ENCODE data around the gene FBLN2.
"Not testable (repeated sequence)": the region's sequence is repeated elsewhere in the genome, so short reads cannot be mapped to it uniquely, and the experiment has no call there.

Gene FBLN2

GRCh38 chr3:13550791-13551360 lies 2.0 kb downstream of the FBLN2 start:
- DNase-seq, result no peak

DNA sequence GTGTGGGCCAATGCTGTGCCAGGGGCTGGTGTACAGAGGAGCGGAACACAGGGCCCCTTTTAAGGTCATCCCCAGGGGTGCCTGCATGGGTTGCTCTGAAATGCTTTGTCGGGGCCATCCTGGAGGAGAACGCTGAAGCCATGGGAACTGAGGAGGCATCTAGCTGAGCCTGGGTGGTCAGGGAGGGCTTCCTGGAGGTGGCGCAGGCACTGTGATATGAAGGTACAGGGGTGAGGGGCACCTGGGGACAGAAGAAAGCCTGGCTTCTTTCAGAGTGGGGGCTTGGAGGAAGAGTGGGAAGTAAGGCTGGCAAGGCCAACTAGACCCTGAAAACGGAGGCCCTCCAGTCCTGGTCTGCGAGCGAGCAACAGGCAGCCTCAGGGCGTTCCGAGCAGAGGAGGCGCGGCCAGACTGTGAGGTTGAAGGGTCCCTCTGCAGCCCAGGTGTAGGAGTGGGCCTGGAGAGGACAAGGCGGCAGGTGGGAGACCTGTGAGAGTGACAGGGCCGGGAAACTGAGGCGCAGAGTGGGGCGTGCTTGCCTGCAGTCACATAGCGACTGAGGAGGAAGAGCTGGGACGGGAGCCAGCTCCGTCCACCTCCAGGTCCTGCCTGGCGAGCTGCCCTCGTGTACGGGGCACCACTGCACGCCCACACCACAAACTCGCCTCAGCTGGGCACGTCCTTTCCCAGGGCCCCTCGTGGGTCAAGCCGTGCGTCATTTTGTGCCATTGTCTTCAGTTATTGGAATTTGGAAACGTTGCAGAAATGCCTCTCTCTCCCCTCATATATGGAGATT lies 4.1 kb downstream of the FBLN2 start:
- DNase-seq, result no peak

DNA sequence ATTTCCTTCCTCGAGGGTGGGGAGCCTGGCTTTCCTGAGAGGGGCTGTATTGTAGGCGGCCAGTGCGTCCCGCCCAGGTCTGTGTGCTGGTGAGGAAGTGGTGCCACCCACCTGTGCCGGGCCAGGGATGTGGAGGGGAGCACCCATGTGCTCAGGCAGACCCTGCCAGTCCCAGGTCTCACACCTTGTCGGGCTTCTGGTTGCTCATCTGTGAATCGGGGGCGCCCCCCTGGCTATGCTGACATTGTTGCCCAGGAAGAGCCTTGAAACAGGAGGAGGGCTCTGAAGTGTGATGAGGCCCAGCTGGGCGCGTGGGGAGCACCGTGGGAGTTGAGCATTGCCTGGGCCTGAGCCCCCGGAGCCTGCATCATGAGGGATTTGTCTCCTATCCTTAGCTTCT lies 4.8 kb downstream of the FBLN2 start:
- no peak for DNase-seq

GRCh38 chr3:13555753-13556152 lies 6.8 kb downstream of the FBLN2 start:
- DNase-seq, result no peak

DNA sequence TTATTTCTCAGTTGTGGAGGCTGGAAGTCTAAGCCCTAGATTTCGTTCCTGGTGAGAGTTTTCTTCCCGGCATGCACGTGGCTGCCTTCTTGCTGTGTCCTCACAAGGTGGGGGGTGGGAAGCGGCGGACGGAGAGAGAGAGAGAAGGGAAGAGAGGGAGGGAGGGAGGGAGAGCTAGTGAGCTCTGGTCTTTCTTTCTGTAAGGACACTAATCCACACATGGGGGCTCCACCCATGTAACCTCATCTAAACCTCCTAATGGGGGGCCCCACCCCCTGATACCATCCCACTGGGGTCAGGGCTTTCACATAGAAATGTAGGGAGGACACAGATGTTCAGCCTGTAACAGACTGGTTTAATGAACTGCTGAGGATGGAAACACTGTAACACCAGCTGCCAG lies 7.3 kb downstream of the FBLN2 start:
- no peak for DNase-seq

GRCh38 chr3:13556917-13557316 lies 8.0 kb downstream of the FBLN2 start:
- no peak for DNase-seq

DNA sequence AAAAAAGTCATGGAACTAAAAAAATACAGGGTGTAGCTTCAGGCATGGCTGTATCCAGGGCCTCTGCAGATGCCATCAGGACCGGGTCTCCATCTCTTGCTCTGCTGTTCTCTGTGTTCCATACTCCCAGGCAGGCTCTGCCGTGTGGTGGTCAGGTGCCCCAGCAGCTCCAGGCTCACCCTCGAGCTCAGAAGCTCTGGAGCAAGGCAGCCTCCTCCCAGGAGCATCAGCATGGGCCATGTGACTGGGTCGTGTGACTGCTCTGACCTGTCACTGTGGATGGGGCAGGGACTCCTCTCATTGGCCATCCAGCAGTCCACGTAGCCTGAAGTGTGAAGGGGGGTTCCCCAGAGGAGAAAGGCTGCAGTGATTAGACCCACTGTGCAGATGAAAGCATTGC lies 8.5 kb downstream of the FBLN2 start:
- no peak for DNase-seq

DNA sequence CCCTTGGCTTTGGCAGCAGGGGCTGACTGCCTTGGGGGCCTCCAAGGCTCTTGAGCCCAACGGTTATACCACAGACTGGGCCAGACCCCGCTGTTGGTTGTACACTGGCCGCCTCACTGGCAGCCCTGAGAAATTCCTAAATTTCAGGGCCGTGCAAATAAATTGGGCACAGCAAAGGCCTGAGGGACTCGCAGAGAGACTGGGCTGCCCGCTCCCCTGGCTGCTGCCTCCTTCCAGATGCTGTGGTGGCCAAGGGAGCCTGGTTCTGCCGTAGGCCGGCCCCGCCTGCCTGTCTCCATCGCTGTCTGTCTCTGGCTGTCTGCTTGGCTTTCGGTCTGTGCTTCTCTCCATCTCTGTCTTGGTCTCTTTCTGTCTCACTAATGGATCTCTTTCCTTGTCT lies 9.0 kb downstream of the FBLN2 start:
- no peak for DNase-seq

GRCh38 chr3:13558651-13559050 lies 9.7 kb downstream of the FBLN2 start:
- no peak for DNase-seq

- DNase-seq, result no peak
Observed at GRCh38 chr3:13559764-13560525, 11.0 kb downstream of the FBLN2 start.

GRCh38 chr3:13561376-13561775 lies 12.5 kb downstream of the FBLN2 start:
- no peak for DNase-seq

DNA sequence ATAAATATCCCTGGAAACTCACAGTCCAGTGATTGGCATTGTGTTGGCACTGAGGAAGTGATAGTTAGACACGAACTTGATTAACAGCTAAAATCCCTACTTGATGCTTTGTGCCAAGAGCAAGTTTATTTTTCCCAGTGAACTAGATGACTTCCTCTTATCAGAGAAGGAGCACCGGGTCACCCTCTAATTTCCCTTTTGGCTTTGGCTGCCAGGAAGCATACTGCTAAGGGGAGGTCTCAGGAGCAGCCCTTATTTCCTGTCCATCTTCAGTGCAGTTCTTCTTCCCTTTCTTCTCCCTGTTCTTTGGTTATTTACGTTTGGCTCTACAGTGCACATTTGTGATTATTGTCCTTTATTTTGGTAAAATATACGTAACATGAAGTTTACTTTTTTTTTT lies 13.0 kb downstream of the FBLN2 start:
- DNase-seq, result no peak

DNA sequence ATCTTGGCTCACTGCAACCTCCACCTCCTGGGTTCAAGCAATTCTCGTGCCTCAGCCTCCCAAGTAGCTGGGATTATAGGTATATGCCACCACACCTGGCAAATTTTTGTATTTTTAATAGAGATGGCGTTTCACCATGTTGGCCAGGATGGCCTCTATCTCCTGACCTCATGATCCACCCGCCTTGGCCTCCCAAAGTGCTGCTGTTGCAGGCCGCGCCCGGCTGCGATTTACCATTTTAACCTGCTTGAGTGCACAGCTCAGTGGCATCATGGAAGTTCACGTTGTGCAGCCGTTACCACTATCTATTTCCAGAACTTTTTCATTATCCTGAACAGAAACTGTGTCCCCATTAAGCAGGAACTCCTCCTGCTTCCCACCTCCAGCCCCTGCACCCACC lies 13.5 kb downstream of the FBLN2 start:
- DNase-seq, result not testable (repeated sequence)

DNA sequence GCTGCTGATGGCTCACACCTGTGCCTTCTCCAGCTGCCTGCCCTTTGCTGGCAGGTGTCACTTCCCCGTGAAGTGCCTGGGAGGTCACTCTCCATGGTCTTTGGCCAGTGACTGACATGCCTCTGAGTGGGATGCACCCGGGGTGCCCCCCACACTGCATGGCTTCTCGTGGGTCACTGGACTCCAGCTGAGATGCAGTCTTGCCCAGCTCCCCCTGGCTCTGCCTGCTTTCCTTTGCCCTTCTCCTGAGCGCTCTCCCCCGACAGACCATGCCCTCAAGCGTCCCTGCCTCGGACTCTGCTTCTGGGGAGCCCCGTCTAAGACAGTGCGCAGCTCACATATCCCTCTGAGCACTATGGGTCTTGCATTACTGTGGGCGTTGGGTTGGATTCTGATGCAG lies 14.4 kb downstream of the FBLN2 start:
- no peak for DNase-seq

GRCh38 chr3:13563911-13564310 lies 15.0 kb downstream of the FBLN2 start:
- no peak for DNase-seq

GRCh38 chr3:13564751-13565560 lies 16.0 kb downstream of the FBLN2 start:
- DNase-seq, result no peak

DNA sequence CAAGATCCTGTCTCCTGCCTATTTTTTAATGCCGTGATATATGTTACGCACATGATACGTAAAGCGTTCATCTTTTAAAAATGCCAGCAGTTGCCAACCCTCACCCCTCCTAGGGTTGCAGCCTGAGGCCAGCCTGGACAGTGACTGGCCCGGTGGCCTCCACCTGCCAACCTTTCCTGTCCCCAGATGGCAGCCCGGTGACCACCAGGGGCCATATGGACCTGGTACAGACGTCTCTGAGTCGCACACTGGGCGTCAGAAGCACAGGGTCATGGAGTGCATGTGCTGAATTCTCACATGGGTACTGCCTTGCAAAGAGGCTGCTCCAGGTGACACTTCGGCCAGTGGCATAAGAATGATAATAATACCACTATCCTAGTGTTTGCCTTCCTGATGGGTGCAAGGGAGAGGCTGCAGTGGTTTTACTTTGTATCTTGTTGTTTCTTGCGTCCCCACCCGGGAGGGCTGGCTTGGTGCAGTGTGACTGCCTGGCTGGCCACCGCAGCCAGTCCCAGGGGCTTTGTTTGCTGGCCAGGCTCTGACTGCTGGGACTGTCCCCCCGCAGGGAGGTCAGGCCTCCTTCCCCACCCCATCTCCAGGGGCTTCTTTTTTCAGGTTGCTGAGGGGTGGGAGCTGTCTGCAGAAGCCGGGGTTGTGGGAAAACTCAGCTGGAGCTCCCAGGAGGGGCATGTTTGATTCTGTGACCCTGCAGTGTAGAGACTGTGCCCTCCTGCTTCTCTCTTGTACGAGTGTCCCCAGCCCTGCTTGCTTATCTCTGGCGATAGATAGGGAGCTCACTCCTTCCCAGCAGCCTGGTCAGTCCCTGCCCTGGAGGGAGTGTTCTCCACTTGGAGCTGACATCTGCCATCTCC lies 16.9 kb downstream of the FBLN2 start:
- no peak for DNase-seq

DNA sequence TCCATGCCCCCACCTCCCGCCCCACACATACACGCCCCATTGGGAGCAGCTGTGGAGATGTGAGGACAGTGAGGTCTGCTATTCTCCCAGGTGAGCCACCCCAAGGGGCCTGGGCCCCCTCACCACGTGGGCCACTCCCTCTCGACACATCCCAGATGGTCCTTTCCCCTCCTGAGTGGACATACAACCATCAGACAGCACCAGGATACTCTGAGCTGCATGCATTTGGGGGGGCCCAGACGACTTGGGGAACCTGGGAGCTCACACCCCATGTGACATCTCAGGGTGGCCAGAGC lies 17.5 kb downstream of the FBLN2 start:
- DNase-seq, result no peak

DNA sequence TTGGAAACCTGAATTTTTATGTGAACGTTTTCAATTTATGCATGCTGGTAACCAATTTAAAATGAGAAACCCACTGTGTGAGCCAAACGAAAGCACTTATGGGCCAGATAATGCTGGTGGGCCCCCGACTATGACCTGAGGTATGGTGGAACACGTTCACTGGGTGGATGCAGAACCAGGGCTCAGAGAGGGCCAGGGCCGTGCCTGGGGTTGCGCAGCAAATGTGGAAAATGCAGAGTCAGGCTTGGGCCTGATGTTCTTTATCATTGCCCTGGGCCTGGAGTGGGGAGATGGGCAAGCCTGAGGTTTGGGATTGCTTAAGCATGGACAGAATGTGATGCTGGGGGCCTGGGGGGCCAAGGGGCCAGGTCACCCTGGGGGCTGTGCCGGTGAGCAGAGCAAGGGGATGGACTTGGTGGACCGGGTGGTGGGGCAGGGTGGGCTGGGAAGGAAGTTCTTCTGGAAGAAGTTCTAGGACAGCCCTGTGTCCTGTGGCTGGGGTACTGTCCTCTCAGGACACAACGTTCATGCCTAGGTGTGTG lies 17.9 kb downstream of the FBLN2 start:
- DNase-seq, result no peak

GRCh38 chr3:13567684-13568514 lies 19.0 kb downstream of the FBLN2 start:
- DNase-seq, result no peak

- no peak for DNase-seq
Observed at GRCh38 chr3:13568515-13569028, 19.6 kb downstream of the FBLN2 start.
